GM21360 (cell line): ENCODE measurements around the gene OVOL3.
"Not testable (repeated sequence)": the region's sequence is repeated elsewhere in the genome, so short reads cannot be mapped to it uniquely, and the experiment has no call there.

ENCODE experiments used
- ATAC-seq: cut with Tn5 transposase; IDR thresholded peaks from one replicate; pipeline ENCODE4 v1.9.1; 2021; ENCODE audit warnings: mild to moderate bottlenecking, moderate library complexity; ENCODE audit not compliant: unreplicated experiment

Gene OVOL3

DNA sequence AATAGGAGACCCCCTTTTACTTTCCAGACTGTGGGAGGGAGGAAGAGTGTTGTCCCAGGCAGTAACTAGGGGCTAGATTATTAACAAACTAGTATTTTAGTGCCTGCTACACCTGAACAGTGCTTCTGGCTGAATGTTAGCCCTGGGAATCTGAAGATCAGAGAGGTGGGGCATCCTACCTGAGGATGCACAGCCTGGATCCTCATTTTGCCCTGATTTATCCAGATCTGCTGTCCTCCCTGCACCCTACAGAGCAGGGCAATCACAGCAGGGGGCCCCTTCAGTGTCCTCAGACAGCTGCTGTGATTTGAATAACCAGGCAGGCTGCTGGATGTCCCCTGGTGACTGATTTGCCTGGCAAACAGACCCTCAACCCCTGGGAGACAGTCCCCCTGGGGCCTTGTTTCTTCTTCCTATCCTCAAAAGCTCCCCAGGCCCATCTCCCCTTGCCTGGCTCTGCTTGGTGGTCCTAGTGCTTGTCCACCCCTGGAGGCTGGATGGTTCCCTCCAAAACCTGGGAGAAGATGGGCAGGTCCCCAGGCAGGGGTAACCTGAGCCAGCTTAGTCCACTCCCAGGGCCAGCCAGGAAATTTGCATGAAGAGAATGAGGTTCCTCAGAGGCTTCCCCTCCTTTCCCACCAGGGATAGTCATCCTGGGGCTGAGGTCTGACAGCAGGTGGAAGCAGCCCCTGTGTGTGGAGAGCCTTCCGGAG is at the start of gene OVOL3:
Gene OVOL3 (plus strand): TSS at position 657 of the 713 bp plus-strand sequence. CDS start 60 bp downstream, outside the sequence.
- ATAC-seq, result no peak

DNA sequence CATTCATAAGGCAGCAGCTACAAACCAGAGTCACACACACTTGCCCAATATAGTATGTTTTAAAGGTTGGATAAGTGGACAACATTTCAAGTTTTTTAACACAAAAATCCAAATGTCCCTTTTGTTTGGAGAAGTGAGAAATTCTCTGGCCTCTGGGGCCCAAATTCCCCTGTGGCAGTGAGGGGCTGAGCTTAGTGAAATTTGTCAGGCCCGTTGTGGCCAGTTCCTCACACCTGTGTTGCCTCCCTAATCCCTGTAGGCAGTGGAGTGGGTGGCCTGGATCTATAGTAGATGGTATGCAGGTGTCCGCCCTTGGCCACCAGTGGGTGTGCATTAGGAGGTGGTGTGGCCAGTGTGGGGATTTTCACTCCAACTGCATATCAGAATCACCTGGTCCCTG is 49.6 kb upstream of the OVOL3 start:
- ATAC-seq, result no peak

DNA sequence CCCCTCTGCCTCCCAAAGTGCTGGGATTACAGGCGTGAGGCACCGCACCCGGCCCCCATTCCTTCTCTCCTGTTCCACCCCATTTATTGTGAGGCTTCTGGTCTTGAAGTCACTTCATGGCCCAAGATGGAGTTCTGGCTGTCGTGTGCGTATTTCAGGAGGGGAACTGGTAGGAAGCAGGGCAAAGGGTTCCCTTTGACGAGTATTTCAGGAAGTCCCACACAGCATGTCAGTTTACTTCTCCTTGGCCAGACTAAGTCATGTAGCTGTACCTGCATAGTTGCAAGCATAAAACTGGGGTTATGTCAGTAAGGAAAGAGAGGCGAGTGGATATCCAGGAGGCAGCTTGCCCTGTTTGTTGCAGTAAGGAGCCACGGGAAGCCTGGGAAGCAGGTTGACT is 46.1 kb upstream of the OVOL3 start:
- ATAC-seq, result no peak

DNA sequence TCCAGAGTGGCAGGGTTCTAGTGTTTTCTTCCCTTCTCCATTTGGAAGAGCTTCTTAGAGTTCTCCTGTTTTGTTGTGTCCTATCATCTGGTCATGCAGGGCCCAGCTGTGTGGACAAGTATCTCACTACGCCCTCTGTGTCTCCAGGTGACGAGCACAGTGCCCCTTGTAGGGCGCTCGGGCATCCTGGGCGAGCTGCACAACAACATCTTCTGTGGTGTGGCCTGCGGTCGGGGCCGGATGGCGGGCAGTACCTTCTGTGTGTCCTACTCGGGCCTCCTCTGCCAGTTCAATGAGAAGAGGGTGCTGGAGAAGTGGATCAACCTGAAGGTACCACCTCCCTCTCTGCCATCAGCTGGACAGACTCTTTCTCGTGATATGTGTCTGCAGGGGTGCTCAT is 43.3 kb upstream of the OVOL3 start:
- no peak for ATAC-seq

DNA sequence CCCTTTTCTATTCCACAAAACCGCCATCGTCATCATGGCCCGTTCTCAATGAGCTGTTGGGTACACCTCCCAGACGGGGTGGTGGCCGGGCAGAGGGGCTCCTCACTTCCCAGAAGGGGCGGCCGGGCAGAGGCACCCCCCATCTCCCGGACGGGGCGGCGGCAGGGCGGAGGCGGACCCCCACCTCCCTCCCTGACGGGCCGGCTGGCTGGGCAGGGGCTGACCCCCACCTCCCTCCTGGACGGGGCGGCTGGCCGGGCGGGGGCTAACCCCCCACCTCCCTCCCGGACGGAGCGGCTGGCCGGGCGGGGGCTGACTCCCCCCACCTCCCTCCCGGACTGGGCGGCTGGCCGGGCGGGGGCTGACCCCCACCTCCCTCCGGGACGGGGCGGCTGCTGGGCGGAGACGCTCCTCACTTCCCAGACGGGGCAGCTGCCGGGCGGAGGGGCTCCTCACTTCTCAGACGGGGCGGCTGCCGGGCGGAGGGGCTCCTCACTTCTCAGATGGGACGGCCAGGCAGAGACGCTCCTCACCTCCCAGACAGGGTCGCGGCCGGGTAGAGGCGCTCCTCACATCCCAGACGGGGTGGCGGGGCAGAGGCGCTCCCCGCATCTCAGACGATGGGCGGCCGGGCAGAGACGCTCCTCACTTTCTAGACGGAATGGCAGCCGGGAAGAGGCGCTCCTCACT is 42.0 kb upstream of the OVOL3 start:
- ATAC-seq, result not testable (repeated sequence)

DNA sequence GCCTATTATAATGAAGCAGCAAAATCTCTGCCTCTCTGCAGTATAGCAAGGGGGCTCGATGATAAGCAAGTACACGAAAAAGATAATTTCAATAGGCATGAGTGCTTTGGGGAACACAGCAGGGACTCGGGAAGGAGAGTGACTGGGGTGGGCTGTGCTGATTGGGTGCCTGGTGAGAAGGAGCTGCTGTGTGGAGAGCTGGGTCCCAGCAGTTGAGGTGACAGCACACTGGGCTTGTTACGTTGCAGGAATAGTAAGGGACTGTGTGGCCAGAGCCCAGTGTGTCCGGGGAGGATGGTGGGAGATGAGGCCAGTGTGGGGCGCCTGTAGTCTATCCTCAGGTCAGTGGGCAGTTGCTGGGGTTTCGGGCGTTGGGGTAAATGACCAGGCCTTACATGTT is 38.9 kb upstream of the OVOL3 start:
- ATAC-seq, result no peak

DNA sequence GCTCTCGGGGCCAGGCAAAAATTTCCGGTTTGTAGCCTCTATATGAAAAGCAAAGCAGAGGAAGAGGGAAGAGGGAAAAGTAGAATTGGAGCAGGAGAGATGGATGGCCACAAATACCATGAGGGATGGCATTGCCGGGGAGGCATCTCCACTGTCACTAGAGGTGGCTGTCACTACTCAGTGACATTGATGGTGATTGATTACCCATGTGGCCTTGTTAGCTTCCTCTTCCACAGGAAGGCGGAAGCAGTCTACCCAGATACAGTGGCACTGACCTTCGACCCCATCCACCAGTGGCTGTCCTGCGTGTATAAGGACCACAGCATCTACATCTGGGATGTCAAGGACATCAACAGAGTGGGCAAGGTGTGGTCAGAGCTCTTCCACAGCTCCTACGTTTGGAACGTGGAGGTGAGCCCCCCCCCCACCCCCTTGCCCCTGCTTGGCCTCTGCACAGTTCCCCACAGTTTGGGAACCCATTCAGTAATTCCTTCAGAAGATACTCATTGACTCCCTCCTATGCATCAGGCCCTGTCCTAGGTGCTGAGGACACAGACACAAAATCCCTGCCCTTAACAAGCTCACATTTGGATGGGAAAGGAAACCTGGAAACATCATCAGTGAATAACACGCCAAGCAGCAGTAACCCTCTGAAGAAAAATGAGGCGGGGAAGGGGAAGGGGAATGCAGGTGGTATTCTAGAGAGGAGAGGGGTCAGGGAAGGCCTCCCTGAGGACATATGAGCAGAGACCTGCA is 37.6 kb upstream of the OVOL3 start:
- ATAC-seq, result no peak

DNA sequence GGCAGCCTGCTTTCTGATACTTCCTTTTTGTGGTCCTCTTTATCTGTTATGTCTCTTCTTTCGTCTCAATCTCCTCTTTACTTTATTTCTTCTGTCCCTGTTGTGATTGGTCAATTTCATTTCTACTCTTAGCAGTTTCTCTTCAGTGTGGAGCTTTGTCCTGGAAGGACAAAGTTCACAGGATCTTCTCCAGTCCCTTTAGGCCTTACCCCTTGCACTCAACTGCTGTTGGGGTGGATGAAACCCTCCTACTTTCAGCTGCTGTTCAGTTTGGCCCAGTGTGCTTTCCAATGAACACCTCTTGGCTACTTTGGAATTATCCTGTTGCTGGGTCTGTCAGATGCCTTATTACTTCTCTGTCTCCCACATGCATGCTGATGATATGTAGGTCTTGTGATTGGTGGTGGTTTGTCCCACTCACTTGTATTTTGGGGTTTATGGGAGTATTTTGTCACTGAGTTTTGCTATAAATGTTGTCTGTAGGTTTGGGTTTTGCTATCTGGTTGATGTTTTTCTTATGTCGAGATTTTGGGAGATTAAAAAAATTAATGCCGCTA is 31.5 kb upstream of the OVOL3 start:
- no peak for ATAC-seq

DNA sequence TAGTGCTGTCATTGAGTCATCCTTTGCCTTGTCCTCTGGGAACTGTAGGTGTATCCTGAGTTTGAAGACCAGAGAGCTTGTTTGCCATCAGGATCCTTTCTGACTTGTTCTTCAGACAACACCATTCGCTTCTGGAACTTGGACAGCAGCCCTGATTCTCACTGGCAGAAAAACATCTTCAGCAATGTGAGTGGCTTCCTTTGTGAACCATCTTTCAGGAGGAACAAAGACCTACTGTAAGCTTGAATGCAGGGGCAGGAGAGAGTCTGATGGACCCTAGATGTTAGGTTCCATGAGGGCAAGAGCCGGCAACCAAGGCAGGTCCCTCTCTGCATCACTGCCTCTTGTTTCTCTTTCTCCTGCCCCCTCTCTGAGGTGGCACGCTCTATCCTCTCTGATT is 29.6 kb upstream of the OVOL3 start:
- no peak for ATAC-seq

DNA sequence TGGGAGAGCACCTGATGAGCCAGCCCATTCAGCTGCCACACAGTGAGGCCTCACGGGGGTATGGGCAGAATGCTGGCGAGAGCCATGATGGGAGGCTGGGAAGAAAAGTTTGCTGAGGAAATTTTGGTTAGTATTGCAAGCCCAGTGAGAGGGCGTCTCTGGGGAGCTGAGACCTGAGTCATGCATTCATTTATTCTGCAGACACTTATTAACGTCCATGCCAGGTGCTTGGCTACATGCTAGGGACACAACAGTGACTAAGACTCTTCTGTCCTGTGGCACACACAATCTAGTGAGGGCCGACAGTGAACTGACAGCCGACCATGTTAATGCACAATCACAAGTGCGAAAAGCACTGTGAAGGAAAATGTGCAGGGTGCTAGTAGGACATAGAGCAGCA is 29.0 kb upstream of the OVOL3 start:
- ATAC-seq, result no peak

DNA sequence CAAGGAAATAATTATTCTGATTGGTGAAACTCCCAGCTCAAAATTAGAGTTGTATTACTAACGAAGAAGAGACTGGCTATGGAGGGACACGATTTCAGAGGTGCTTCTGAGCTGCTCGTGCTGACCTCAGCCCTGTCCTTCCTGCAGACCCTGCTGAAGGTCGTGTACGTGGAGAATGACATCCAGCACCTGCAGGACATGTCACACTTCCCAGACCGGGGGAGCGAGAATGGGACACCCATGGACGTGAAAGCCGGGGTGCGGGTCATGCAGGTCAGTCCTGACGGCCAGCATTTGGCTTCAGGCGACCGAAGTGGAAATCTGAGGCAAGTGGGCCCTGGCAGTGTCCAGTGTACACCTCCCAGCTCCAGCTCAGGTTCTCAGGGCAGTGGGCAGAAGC is 28.0 kb upstream of the OVOL3 start:
- ATAC-seq, result no peak

DNA sequence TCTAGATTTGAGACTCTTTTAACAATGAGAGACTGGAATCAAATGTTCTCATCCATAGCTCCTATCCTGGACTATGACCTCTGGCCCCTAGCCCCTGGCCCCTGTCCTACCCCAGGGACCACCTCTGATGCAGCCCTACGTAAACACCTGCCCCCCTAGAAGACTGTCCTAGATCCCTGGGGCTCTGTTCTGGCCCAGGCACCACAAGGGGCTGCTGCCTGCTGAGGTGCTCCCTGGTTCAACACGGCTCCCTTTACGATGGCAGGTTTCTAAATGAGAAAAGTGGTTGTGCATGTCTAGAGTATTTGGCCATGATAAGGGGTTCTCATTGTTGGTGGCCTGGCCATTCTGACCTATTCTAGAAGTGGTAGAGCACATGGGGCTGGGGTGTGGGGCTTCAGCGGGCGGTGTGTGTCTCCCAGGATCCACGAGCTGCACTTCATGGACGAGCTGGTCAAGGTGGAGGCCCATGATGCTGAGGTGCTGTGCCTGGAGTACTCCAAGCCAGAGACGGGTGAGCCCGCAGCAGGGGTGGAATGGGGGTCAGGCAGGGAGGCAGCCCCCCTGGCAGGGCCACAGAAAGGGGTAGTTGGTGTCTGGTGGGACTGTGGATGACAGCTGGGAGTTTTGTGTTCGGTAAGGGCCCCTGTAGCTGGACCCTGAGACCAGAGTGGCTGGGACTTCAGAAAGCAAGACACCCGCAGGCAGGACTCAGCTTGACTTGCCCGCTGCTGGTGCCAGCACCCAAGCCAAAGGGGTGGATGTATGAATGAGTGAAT is 26.5 kb upstream of the OVOL3 start:
- ATAC-seq, result no peak

DNA sequence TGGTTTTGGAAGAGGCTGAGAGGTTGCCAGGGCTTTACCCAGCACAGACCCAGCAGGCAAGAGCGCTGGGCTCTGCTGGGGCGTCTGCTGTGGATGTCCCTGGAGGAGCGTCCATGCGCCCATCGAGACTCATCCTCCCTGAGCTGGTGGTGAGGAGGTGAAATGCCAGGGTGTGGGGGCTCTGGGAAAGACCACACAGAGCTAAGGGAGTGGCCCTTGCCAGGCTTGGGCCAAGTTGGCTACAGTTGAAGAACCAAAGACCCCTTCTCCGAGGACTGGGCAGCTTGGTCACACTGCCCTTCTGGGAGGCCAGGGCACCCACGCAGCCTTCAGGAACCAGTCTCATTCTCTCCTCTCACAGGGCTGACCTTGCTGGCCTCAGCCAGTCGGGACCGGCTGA is 24.6 kb upstream of the OVOL3 start:
- ATAC-seq, result no peak

DNA sequence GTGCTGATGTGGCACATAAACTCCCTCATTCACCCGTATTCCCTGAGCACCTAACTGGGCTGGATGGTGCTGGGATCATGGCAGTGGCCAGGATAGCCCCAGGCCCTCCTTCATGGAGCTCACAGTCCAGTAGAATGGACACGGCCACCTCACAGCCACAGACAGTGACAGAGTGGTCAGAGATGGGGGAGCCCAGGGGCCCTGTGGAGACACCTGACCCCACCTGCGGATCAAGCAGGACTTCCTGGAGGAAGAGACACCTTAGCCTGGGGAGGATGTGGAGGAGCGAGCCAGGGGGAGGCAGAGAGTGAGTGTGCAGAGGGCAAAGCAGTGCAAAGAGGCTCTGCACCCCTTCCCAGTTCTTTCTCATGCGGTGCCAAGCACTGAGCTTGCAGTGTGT is 21.1 kb upstream of the OVOL3 start:
- no peak for ATAC-seq

DNA sequence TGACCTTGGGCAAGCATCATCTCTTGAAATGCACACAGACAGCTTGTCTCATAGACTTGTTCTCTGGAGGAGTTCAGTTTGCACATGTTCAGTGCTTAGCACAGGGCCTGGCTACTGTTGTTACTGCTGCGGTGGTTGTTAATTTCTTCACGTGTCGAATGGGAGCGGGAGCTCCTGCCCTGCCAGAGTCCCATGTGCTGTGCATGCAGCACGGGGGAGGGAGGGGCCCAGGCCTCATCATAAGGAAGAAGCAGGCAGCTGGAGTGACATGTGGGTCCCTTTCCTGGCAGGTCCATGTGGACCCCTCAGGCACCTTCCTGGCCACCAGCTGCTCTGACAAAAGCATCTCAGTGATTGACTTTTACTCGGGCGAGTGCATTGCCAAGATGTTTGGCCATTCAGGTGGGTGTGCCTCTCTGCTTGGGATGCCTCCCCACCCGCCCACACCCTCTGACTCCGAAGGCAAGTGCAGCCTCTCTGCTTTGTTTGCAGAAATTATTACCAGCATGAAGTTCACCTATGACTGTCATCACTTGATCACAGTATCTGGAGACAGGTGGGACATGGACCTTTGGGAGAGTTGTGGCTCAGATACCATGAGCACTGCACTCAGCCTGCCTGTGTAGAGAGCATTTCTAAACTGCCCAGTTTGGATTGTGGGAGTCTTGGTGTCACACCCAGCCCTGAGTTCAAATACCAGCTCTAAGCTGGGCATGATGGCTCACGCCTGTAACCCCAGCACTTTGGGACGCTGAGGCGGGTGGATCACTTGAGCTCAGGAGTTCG is 19.8 kb upstream of the OVOL3 start:
- no peak for ATAC-seq

DNA sequence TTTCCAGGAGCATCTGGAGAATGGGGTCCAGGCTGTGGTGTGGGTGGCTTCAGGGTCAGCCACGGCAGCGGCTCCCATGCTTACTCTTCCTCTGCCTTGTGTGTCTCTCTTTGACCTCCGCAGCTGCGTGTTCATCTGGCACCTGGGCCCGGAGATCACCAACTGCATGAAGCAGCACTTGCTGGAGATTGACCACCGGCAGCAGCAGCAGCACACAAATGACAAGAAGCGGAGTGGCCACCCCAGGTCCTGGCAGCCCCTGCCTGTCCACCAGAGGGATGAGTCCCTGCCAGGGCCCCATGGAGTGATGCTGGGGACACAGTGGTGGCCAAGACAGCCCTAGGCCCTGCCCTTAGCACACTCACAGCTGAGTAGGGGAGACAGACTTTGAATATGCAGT is 18.4 kb upstream of the OVOL3 start:
- ATAC-seq, result no peak

DNA sequence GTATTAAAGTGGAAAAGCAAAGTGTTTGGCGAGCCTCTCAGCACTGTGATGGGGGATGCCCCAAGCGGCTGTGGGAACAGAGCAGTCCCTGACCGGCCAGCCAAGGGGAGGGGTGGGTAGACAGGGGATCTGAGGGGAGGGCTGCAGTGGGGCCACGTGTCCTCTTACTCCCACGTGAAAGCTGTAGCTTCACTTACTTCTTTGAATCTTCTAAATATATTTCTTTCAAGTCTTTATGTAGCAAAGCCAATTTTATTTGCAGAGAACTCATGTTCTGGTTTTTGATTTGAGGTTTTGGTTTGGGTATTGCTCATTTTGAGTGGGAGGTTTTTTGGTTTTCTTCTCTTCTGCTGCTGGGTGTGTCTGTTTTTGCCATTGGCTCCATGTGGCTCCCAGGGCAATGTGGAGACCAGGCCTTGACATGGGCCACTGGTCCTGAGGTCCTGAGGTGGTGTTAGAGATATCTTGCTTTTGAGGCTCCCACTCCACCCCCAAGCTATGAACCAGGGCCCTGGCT is 17.7 kb upstream of the OVOL3 start:
- ATAC-seq, result peak; percentile 62

DNA sequence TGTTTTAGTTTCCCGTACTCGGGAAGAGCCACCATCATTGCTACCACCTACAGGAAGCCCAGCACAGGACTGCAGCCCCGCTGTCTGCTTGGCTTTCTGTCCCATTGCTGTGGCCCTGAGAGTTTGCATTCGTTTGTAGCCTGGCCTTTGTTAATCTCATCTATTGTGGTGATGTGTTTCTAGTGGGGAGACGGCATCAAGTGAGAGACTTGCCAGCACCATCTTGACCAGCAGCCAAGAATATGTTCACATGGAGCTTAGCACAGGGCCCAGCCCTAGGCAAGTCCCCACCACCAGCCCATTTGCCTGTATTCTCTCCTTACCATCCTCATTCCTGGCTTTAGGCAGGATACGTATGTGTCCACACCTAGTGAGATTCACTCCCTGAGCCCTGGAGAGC is 17.3 kb upstream of the OVOL3 start:
- no peak for ATAC-seq

DNA sequence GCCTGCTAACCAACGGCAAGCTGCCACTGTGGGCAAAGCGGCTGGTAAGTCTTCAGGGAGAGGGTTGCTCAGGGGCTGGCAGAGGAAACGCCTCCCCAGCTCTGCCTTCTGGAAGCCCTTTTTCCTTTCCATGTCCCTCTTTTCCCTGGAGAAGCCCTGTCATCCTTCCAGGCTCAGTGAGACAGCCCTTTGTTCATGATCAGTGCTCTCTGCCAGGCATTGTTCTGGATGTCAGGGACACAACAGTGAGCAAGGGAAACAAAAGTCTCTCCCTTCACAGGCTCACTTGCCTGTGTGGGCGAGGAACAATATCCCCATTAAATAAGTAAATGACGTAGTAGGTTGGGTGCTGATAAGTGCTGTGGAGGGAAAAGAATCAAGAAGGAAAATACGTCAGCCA is 13.9 kb upstream of the OVOL3 start:
- no peak for ATAC-seq
